GM21381 (cell line): Measurements from ENCODE around the gene NDUFAF4.
A peak's percentile ranks its signal among the peaks of the same experiment; 100 is the strongest.

Experiments used
- ATAC-seq: cut with Tn5 transposase; IDR thresholded peaks from one replicate; pipeline ENCODE4 v1.9.1; 2021; ENCODE audit warnings: mild to moderate bottlenecking, moderate library complexity; ENCODE audit not compliant: unreplicated experiment

NDUFAF4 gene

DNA sequence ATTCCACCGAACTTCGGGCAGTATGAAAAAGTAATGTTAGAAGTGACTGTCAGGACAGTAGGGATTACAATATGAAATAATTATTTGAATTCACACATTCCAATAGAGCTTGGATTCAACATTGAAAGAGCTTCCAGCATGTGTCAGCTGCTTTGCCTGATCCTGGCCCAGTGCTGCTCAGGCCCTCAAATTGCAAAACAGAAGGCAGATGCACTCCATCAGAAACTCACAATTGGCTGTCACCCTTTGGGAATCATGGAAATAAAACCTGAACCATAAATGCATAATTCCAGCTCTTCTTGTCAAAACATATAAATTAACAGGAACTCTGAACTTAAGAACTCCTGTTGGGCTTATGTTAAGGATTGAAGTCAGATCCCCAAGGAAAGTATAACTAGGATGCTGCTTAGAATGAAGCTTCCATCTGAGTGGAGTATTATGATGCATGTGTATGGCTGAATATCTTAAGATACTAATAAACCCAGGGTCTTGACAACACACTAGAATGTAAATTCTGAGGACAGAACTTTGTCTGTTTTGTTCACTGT lies 1.8 kb upstream of the NDUFAF4 start:
- ATAC-seq: no peak

DNA sequence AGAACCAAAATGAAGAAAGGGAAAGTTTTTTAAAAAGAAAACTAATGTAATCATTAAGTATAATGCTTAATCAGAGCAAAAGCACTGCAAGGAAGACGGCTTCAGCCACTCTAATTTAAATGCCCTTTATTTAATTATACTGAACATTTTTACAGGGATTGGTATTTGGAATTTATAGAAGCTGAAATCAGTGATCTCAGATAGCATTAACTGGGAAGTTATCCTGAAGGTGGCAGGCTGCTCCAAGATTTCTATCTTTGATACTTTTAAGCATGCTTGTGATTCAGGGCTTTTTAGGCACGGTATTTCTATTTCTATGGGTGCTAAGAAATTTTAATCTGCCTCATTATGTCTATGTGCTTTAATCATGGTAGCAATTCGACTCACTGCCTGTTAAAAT lies 1.3 kb upstream of the NDUFAF4 start:
- no peak for ATAC-seq

DNA sequence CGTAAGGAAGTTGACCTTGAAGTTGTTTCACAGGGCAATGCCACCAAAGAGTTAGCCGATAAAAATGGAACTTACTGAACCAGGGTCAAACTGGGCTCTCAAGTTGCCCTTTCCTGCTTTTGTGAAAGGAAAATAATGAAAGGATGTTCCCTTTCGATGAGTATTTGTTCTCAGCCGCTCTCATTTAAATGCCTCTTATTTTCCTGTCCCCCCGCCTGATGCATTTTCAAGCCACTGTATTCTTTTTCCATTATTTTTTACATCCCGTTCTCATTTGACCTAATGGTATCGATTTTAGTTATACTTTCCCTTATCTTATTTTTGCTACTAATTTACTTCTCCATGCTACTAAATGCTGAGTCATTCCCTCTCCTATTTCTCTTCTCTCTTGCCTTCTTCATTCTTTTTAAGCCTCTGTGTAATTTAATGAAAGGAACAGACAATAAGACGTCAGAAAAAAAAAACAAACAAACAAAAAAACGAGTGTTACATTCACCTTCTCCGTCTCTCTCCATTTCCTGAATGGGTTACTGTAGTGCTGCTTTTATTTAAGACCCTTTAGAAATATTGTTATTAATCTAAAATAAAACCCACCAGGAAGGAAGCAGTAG lies 655 bp upstream of the NDUFAF4 start:
- no peak for ATAC-seq

DNA sequence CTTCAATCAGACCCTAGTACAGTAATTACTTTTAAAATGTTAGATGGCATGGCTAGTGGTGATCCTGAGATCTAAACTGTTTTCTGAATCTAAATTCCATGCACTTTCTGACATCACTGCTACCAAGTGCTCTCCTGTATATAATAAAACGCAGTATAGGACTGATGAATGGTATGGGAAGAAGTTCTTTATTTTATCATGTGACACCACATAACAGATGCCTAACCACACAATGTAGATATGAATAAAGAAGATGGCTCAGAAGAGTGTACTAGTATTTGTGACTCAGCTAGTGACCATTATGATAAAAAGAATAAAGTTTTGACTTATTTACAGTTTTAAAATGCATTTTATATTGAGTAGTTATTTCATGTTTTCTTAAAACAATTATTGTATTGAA lies 8.5 kb downstream of the NDUFAF4 start:
- no peak for ATAC-seq

DNA sequence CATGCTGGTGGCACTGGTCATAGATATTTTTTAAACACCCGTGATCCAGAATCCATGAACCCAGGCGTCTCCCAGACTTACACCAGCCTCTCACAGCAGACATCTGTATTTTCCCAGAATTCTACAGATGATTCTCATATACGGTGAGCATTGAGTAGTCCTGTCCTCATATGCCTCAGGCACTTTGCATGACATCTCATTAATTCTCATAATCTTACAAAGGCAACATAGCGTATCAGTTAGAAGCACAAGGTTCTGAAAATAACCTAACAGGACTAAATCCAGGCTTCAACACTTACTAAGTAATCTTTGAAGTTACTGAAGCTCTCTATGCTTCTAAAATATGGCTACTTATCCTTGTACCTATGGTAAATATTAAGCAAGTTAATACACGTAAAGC lies 8.9 kb downstream of the NDUFAF4 start:
- ATAC-seq: no peak

DNA sequence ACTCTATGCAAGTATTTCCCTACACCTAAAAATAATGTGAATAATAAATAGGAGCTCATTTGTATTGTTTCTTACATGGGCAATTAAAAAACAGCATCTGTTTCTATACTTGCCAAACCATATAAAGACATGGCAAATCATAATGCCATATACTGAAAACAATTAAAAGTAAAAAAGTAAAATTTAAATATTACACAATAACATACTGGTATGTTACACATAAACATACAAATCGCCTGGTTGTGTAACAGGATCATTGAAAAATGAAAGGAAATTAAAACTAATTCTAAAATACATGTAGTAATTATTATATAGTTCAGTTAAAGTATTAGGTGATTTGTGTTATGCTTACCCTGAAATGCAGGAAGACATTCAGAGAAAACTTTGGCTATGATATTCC lies 11.2 kb downstream of the NDUFAF4 start:
- ATAC-seq: no peak

DNA sequence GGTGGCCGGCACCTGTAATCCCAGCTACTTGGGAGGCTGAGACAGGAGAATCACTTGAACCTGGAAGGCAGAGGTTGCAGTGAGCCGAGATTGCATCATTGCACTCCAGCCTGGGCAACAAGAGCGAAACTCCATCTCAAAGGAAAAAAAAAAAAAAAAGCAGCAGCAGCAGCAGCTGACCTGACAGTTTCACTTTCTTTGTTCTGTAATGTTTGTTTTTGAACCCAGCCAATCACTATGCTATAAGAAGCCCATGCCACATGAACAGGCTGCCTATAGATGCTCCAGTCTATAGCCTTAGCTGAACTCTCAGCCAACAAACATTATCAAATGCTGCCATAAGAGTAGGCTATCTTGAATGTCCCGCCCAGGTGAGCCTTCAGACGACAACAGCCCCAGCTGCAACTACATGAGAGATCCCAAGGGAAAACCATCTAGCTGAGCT lies 12.5 kb downstream of the NDUFAF4 start:
- peak; percentile 87 for ATAC-seq

DNA sequence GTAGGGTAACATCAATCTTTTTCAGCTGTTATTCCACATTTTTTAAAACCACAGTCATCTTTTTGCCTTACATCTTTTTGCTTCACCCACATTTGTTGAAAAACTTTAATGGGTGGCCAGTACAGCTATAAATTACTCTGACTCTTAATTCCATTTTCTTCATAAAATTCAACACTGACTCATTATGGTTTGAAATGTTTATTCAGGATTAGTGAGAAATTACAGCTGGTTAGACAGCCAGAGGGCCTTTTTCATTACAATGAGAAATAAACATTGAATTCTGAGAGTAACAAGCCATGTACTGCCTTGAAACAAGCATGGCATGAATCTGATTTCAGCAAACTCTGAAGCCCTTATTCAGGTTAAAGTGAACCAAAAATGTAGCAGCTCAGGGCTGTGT lies 19.5 kb downstream of the NDUFAF4 start:
- no peak for ATAC-seq

DNA sequence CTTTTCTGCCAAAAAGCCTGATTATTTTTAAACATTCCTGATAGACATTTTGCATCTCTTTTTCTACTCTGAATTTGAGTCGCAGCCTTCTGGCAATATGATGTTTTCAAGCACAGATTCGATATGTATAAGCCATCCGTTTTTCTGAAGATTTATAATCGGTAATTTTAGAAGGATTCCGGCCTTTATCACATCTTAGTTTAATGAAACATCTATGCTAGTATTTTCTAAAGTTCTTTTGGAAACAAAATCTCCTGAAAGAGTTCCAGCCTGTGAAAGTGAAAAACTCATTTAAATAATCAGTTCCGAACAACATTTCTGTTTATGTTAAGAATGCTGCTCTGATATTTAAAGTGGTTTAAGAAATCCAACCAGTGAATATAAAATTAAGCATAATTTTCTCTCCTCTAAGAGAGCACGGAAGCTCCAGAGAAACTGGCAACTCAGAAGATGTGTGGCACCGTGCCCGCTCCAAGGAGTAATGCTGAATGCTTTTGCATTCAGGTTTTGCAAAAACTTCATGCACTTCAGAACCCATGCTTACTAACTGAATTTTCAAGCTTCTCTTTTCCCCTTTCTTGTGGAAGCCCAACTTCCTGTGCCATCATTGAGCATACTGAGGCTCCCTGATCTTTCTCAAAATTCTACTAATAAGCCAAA lies 20.7 kb downstream of the NDUFAF4 start:
- ATAC-seq: no peak

DNA sequence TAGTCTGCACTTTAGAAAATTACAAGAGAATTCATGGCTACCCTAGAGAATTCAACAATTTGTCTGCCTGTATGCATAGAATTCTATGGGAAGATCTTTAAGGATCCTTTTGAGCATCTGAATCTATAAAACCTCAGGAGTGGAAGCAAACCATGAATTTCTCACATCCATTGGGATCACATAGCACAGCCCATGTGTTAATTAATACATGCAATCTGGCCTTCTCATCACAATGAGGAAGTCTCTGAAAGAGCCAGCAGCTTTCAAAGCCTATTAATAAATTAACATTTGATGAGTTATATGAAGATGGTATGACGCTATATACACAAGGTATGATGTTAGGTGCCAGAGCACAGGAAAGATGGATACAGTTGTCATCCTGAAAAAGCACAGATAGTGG lies 24.7 kb downstream of the NDUFAF4 start:
- no peak for ATAC-seq

DNA sequence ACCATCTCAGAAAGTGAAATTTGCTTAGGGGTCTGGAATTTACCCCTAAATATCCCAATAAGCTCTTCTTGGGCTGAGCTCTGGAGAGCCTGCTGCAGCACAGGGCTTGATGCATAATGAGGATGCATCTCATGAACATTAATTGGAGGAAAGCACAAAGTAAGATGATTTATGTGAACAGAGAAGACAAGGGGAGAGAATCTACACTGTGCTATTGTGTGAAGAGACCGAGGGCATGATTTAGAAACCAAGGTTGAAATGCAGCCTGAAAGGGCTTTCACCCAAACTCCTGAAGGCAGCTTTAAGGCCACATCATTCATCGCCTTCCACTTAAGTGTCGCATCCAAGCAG lies 32.7 kb downstream of the NDUFAF4 start:
- no peak for ATAC-seq

DNA sequence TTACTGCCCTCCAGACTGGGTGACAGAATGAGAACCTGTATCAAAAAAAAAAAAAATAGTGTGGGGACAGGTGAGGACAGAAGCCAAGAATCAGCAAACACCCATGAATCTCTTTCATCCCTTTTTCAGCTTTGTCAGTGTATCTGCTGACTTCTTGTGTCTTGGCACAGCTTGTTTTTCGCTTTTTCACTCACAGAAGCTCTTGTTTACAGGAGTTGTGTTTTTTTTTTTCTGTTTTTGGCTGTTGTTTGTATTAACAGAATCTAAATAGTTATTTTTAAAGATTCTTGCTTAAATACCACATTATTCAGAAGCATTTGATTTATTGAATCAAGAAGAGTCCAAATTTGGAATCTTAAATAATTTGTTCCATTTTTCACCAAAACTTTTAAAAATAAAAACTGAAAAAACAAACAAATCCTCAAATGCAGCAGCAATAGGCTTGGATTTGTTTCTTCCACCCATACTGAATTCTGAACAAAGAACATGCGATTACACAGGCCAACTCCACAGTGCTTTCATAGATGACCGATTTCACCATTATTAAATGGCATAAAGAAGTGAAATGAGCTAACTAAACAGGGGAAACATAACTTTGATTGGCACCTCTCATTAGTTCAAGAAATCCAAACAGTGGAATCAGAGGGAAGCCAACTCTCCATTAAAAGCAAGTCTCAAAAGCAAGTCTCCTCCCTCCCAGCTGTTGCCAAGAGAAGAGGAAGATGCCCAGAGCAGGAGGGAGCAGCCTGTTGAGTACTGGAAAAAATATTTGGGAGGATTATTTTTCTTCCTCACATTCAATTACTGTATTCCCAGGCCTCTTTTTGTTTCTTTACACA lies 33.3 kb downstream of the NDUFAF4 start:
- ATAC-seq: no peak

DNA sequence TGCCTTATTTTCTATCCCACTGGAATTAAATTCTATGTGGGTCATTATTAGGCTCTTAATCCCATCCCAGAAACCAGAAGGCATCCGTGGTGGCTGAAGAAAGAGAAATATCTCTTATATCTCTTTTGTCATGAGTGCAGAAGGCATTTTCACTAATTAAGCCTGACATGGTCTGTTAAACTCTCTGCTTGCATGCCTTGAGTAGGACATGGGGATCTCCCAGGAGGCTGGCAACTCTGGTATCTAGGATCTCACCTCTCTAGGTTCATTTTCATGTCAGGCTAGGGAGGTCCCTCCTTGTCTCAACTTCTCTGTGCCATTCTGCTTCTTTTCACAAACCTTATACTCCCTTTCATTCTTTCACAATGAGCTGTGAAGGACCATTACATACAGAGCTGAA lies 35.1 kb downstream of the NDUFAF4 start:
- ATAC-seq: no peak

DNA sequence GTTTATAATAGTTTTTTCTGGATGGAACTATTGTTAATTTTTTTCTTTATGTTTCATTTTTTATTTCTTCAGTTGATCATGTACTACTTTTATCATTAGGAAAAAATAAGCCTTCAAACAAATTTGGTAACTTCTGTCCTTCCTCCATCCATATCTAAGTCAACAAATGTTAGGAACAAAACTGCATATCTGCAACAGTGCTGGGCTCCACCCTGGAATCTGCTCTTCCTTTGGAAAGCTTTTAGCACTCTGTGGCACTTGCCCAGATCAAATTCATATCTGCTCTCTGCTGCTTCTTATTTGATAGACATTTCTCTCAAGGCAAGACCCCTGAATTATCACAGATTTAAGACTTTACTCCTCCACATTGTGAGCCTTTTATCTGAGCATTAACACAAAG lies 36.1 kb downstream of the NDUFAF4 start:
- ATAC-seq: no peak

DNA sequence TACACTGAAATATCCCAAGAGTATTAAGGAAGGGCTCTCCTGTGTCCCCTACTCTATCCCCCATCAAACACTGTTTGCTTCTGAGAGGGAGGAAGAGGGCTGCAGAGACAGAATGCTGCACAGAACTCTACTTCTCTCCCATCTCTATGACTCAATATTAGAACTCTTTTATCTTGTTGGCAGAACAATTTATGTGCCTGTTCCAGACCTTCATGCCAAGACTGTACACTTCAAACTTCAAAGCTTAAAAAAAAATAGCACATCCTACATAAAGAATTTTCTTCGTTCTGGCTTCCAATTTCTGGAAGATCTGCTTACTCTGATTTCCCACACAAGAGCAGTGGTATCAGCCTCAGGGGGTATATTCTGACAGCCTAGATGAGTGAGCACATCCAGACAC lies 40.8 kb downstream of the NDUFAF4 start:
- ATAC-seq: no peak

DNA sequence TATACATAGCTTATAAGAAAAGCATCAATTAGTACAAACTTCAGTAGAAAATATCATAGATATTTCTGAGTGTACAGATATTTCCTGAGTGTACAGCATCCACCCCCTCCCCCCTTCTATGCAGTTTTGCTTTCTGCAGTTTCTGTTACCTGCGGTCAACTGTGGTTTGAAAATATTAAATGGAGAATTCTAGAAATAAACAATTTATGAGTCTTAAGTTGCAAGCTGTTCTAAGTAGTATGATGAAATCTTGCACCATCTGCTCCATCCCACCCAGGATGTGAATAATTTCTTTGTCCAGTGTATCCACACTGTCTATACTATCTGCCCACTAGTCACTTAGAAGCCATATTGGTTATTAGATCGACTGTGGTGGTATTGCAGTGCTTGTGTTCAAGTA lies 44.6 kb downstream of the NDUFAF4 start:
- ATAC-seq: no peak

DNA sequence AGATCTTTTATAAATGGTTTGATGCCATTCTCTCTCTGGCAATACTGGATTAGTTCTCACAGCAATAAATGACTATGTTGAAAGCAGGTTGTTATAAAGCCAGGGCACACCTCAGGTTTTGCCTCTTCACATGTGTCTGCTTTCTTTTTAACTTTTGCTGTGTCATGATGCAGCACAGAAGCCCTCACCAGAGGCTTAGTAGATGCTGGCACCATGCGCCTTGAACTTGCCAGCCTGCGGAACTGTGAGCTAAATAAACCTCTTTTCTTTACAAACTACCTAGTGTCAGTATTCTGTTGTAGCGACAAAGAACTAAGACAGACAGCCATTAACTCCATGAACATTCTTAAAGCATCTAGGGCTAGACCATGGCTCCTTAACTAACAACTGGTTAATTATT lies 45.1 kb downstream of the NDUFAF4 start:
- no peak for ATAC-seq

DNA sequence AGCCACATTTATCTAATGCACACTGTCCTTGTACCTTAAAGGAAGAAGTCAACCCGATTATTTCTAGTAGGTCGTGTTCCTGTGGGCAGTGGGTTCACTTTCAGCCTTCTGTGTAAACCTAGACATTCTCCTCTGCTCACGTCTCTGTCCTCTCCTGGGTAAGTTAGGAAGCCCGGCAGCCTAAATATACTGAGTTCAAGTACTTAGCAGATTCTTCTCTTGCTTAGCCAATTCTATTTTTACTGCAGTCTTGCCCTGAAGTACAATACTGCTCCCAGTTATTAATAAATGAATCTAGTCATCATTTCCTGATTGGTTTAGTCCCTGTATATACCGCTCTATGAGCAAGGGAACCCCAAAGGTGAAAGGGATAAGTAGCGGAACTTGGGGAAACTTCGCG lies 45.8 kb downstream of the NDUFAF4 start:
- ATAC-seq: no peak

DNA sequence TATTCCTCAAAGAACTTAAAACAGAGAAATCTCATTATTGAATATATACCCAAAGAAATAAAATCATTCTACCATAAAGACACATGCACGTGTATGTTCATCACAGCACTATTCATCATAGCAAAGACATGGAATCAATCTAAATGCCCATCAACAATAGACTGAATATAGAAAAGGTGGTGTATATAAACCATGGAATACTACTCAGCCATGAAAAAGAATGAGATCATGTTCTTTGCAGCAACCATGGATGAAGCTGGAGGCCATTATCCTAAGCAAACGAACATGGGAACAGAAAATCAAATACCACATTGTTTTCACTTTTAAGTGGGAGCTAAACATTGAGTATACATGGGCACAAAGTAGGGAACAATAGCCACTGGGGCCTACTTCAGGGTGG lies 48.1 kb downstream of the NDUFAF4 start:
- ATAC-seq: no peak

DNA sequence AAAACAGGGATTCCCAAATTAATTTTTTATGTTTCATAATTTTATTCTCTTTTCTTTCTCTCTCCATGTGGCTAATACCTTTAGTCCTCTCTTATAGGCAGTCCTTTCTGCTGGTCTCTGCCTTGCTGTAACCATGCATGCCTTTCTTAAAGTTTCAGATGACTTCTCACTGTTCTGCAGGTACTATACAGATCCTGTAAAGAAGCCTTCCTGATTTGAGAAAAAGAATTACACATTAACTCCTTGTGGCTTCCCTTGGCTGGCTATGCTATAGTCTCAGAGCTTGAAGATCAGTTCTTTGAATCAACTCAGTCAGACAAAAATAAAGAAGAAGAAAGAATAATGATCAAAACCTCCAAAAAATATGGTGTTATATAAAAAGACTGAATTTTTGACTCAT lies 53.2 kb downstream of the NDUFAF4 start:
- ATAC-seq: peak; percentile 60

DNA sequence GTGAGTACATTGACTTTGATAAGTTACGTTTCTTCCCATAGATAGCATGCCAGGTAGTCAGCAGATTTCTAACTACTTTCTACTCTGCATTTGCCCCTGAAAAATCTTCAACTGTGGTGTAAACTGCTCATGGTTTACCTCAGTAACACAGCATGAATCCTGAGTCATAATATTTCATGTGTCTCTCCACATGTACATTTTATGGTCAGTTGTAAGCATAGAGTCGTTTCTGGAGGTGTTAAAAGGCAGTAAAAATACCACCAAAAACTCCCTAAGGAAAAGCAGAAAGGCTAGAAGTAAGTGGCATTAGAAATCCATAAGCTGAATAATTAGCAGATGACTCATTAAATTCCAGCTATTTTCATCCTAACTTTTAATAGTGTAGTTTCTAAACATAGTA lies 56.3 kb downstream of the NDUFAF4 start:
- ATAC-seq: no peak
